OCI-LY7 (cell line): ENCODE measurements around the gene CHST9. TPM values are rescaled to one million over a fixed set of nuclear protein-coding genes. Genes with fewer than 3 reads are reported as not detected.

ENCODE experiments used
- BruUV-seq: library from RNA; stranded (reverse); fragments of 400-500 nt; replicated peaks from 2 replicates; lab custom pipeline; 2021; lab: Mats Ljungman, UMichigan
- CTCF ChIA-PET: fragments of 300-600 bp; sonication (Branson Sonifier 250); formaldehyde crosslinking; loops from one replicate; lab custom pipeline; 2022; ENCODE audit warnings: antibody characterized with exemption; ENCODE audit not compliant: unreplicated experiment; lab: Charles Lee
- POLR2A ChIA-PET: fragments of 300-600 bp; sonication (Branson Sonifier 250); formaldehyde crosslinking; loops from one replicate; lab custom pipeline; 2022; ENCODE audit warnings: antibody characterized with exemption; lab: Charles Lee
- DNase-seq: peaks from one replicate; pipeline ENCODE4 v3.0.0-alpha.2; 2015; ENCODE audit warnings: low spot score
- H2AFZ ChIP-seq: fragments of 200-600 bp; sonication (generic), shearing (Covaris generic); 2 replicates; pipeline ENCODE4 v1.6.1; 2014; ENCODE audit warnings: mild to moderate bottlenecking, antibody characterized with exemption, low read length, moderate library complexity
- H3K27ac ChIP-seq: fragments of 200-600 bp; sonication (generic); 2 replicates; pipeline ENCODE4 v1.5.1; 2014; ENCODE audit warnings: mixed run types, low read depth, mild to moderate bottlenecking, moderate library complexity, low read length, inconsistent platforms; ENCODE audit not compliant: poor library complexity, severe bottlenecking
- H3K36me3 ChIP-seq: fragments of 200-600 bp; sonication (generic); 2 replicates; pipeline ENCODE4 v1.6.1; 2014; ENCODE audit warnings: mild to moderate bottlenecking, antibody characterized with exemption, low read length, moderate library complexity, mixed read lengths; ENCODE audit not compliant: insufficient read depth
- H3K4me1 ChIP-seq: fragments of 200-600 bp; sonication (generic); 2 replicates; pipeline ENCODE4 v1.5.1; 2014; ENCODE audit warnings: mild to moderate bottlenecking, low read length; ENCODE audit not compliant: insufficient read depth, poor library complexity, severe bottlenecking
- H3K4me2 ChIP-seq: fragments of 200-600 bp; sonication (generic); 2 replicates; pipeline ENCODE4 v1.6.1; 2014; ENCODE audit warnings: mild to moderate bottlenecking, low read length
- H3K4me3 ChIP-seq: fragments of 200-600 bp; sonication (generic); 2 replicates; pipeline ENCODE4 v1.5.1; 2014; ENCODE audit warnings: mild to moderate bottlenecking, low read depth, low read length; ENCODE audit not compliant: poor library complexity, severe bottlenecking
- H3K79me2 ChIP-seq: fragments of 200-600 bp; sonication (generic); 2 replicates; pipeline ENCODE4 v1.6.1; 2016; ENCODE audit warnings: low read depth, mild to moderate bottlenecking, low read length, moderate library complexity, mixed read lengths; ENCODE audit not compliant: insufficient read depth
- H3K9me2 ChIP-seq: fragments of 200-600 bp; sonication (generic); 2 replicates; pipeline ENCODE4 v1.6.1; 2016; ENCODE audit warnings: mild to moderate bottlenecking, low read length, mixed read lengths; ENCODE audit not compliant: insufficient read depth
- H3K9me3 ChIP-seq: fragments of 200-600 bp; sonication (generic); 2 replicates; pipeline ENCODE4 v1.6.1; 2014; ENCODE audit warnings: mild to moderate bottlenecking, mixed run types, low read length, mixed read lengths
- H4K20me1 ChIP-seq: fragments of 200-600 bp; sonication (generic); 2 replicates; pipeline ENCODE4 v1.6.1; 2014; ENCODE audit warnings: mild to moderate bottlenecking, antibody characterized with exemption, low read length, moderate library complexity, mixed read lengths; ENCODE audit not compliant: insufficient read depth
- EZH2phosphoT487 ChIP-seq: fragments of 200-600 bp; sonication (generic); IDR thresholded peaks from 2 replicates; pipeline ENCODE4 v1.6.1; 2018; ENCODE audit warnings: low read depth, borderline replicate concordance, mild to moderate bottlenecking, mixed run types, antibody characterized with exemption, low read length, moderate library complexity, mixed read lengths
- intact Hi-C: fragments of 100-400 bp; cut with micrococcal nuclease; formaldehyde crosslinking; loops from one replicate; pipeline ENCODE4 v1.10.0; 2022; ENCODE audit not compliant: unreplicated experiment
- total RNA-seq, 2 experiments: library from RNA; depleted of rRNA in 1 of 2; stranded (reverse); fragments of >200 nt in 1 of 2; shearing (Covaris generic) in 1 of 2; gene quantifications; 2 replicates each; pipeline ENCODE4 v1.2.3, GENCODE V29; 2014 to 2022
- TF ChIP-seq, protein P1 (sequence below): fragments of 200-600 bp; sonication (generic); conservative IDR thresholded peaks from 2 replicates; pipeline ENCODE4 v1.5.1; 2014; ENCODE audit warnings: mild to moderate bottlenecking, antibody characterized with exemption, low read length, moderate library complexity, mixed read lengths

CHST9 gene
- total RNA-seq, 2 experiments from 2014 or later, result not detected

DNA sequence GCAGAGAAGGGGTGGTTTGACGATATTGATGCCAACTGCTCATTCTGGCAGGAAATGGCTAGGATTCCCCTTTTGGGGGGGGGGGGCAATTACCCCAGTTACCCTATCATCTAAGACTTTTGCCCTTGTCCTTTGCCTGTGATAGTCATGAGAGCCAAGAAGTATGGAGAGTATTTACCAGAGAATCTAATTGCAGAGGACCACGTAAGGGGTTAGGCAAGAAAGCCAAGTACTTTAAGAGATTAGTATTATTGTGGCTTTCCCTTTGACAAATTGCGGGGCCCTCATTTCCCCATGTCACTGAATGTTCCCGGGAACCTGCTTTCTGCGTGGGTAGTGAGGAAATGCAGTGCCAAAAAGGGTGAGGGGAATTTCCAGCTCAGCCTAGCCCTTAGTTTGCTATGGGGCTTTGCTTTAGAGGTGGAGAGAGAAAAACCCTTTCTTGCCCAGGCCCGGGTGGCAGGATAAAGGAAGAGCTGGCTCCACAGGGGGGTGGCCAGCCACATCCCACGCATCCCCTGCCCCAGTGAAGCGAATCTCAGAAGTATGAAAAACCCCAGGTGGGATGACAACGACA, 321.1 kb downstream of the CHST9 start:
- intact Hi-C loops, result no loop called here
- Histone ChIP-seq H3K4me1 (no peaks in the 10 kb centered on the region), H2AFZ (no peak overlapping the region), H3K9me3 (no peaks in the 10 kb centered on the region), H3K4me2 (no peak overlapping the region), H3K9me2 (no peaks in the 10 kb centered on the region), H3K79me2 (no peaks in the 10 kb centered on the region), H3K4me3 (no peak overlapping the region), H4K20me1 (no peaks in the 10 kb centered on the region), H3K27ac (no peak overlapping the region), H3K36me3 (no peaks in the 10 kb centered on the region)
- CTCF ChIA-PET, result no interaction called here
- BruUV-seq, result no TSS peak
- DNase-seq, result no peak
- POLR2A ChIA-PET, result interaction anchor here (1.1 kb wide), 1 partner anchor 11 kb away, joined by 3 read pairs; no protein-coding TSS in a partner anchor
- TF ChIP-seq EZH2phosphoT487, result no peak
- TF ChIP-seq, protein P1, sequence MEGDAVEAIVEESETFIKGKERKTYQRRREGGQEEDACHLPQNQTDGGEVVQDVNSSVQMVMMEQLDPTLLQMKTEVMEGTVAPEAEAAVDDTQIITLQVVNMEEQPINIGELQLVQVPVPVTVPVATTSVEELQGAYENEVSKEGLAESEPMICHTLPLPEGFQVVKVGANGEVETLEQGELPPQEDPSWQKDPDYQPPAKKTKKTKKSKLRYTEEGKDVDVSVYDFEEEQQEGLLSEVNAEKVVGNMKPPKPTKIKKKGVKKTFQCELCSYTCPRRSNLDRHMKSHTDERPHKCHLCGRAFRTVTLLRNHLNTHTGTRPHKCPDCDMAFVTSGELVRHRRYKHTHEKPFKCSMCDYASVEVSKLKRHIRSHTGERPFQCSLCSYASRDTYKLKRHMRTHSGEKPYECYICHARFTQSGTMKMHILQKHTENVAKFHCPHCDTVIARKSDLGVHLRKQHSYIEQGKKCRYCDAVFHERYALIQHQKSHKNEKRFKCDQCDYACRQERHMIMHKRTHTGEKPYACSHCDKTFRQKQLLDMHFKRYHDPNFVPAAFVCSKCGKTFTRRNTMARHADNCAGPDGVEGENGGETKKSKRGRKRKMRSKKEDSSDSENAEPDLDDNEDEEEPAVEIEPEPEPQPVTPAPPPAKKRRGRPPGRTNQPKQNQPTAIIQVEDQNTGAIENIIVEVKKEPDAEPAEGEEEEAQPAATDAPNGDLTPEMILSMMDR, result no peak

DNA sequence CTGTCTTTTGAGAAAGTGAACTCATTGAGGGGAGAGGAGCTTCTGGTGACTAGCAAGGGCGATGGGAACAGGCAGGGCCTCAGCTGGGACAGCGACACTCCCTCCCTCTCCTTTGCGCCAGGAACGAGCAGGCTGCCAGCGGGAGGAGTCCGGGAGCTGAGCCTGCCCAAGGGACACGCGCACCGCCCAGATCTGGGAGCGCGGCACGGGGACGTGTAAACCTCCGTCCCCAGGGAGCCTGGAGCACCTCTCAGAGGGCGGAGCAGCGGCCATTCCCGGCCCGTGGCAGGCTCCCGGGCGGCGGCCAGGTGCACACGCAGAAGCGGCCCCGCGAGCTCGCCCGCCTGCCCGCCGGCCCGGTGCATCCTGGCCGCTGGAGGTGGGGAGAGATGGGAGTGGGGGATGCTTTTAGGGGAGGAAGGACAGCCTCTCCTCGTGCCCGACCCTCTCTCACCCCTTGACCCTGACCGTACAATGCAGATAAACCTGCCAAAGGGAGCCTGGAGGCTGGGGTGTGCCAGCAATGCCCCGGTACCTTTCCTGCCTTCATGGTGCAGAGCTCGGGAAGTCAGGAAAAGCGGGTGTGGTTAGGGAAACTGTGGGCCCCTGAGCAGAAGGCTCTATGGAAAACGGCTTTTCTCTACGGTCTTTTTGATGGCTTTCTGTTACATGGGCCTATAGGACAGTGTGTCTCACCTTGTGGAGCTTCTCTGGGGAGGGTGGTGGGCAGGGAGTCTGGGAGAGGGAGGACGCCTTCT, 321.8 kb downstream of the CHST9 start:
- no peaks in the 10 kb centered on the region for H4K20me1 ChIP-seq
- no peaks in the 10 kb centered on the region for H3K79me2 ChIP-seq
- ChIA-PET CTCF (no interaction called here), POLR2A (no interaction called here)
- DNase-seq, result no peak
- intact Hi-C loops, result no loop called here
- no peaks in the 10 kb centered on the region for H3K9me2 ChIP-seq
- TF ChIP-seq, protein P1, result no peak
- TF ChIP-seq EZH2phosphoT487, result no peak
- no peaks in the 10 kb centered on the region for H3K36me3 ChIP-seq
- H3K27ac ChIP-seq, result no peak overlapping the region
- no peak overlapping the region for H2AFZ ChIP-seq
- H3K4me2 ChIP-seq, result no peak overlapping the region
- no peaks in the 10 kb centered on the region for H3K9me3 ChIP-seq
- H3K4me3 ChIP-seq, result no peak overlapping the region
- no TSS peak for BruUV-seq
- no peaks in the 10 kb centered on the region for H3K4me1 ChIP-seq

DNA sequence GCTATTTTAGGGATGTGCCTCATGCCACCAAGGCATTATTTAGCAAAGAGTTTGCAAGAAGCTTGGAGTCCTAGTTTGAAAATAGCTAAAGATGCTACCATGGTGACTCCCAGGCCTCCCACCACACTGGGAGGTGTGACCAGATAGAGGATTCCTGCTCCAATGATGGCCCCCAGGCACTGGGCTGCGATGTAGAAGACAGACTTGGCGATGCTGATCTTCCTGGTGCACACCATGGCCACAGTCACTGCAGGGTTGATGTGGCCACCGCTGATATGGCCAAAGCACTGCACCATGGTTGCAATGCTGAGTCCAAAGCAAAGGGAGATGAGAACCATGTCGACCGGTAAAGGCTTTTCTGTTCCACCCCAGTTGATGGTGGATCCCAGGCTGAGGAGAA, 323.0 kb downstream of the CHST9 start:
- Histone ChIP-seq H3K9me2 (no peaks in the 10 kb centered on the region), H3K4me2 (no peak overlapping the region), H3K79me2 (no peaks in the 10 kb centered on the region), H2AFZ (no peak overlapping the region), H4K20me1 (no peaks in the 10 kb centered on the region), H3K4me1 (no peaks in the 10 kb centered on the region), H3K36me3 (no peaks in the 10 kb centered on the region), H3K27ac (no peak overlapping the region), H3K9me3 (no peaks in the 10 kb centered on the region), H3K4me3 (no peak overlapping the region)
- POLR2A ChIA-PET, result no interaction called here
- CTCF ChIA-PET, result no interaction called here
- intact Hi-C loops, result no loop called here
- DNase-seq, result no peak
- TF ChIP-seq EZH2phosphoT487, result no peak
- TF ChIP-seq, protein P1, result no peak
- BruUV-seq, result no TSS peak
